Measurements from ENCODE around the gene DNAJC5. TPM values are rescaled to one million over a fixed set of nuclear protein-coding genes. Genes with fewer than 3 reads are reported as not detected.

DNAJC5 gene
- total RNA-seq, 1 experiment from 2014 or later, result 28.5 TPM

DNA sequence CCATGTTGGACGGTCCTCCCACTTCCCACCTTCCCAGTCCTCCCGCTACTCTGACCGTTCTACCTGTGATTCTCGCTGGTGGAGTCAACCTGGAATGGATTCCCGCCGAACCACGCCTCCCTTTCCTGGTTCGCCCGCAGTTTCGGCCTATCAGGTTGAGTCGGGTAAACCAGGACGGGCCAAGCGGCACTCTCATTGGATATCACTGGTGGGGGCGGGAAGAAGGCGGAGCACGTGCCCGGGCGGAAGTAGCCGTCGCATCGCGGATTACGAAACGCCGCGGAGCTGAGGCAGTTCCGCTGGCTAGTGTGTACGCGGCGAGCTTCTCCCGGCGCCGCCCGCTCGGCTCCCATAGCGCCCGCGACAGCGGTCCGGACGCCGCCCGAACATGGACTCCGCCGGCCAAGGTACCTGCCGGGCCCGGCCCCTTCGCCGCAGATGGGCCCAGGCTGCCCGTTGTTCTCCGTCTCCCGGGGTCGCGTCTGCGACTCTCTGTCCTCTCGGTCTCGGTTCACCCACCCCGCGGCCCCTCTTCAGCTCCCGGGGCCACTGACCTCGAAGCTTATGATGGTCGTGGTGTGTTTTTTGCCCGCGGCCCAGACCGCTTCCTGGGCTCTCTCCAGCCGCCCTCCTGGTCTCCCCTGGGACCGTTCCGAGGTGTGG lies 29.8 kb upstream of the DNAJC5 start, which contains the start of gene TPD52L2 (continued):
- TF ChIP-seq OVOL2 (CRISPR knock-in tag; IDR thresholded peaks at IDR 0.05; ENCODE audit: borderline replicate concordance) (no peak), GTF2I (CRISPR knock-in tag; conservative IDR thresholded peaks at IDR 0.05) (no peak), FOXJ3 (CRISPR knock-in tag; IDR thresholded peaks at IDR 0.05; ENCODE audit: borderline replicate concordance) (no peak), NFYB (CRISPR knock-in tag; conservative IDR thresholded peaks at IDR 0.05; ENCODE audit: low read depth) (peak; percentile 97), HMGA2 (CRISPR knock-in tag; IDR thresholded peaks at IDR 0.05) (no peak; the same call in 1 of the 2 replicates), CREM (CRISPR knock-in tag; IDR thresholded peaks at IDR 0.05) (peak; percentile 96), NR3C1 (CRISPR knock-in tag; conservative IDR thresholded peaks at IDR 0.05; ENCODE audit: low read depth) (no peak), RORB (CRISPR knock-in tag; IDR thresholded peaks at IDR 0.05) (no peak), SOX15 (CRISPR knock-in tag; IDR thresholded peaks at IDR 0.05) (no peak), ZNF138 (CRISPR knock-in tag; conservative IDR thresholded peaks at IDR 0.05) (no peak), RELA (CRISPR knock-in tag; IDR thresholded peaks at IDR 0.05; ENCODE audit: borderline replicate concordance) (no peak), TCF7 (CRISPR knock-in tag; IDR thresholded peaks at IDR 0.05; ENCODE audit: low read depth) (no peak), MXD4 (CRISPR knock-in tag; IDR thresholded peaks at IDR 0.05; ENCODE audit: borderline replicate concordance) (no peak), TEAD4 (CRISPR knock-in tag; IDR thresholded peaks at IDR 0.05) (no peak), ZNF263 (CRISPR knock-in tag; IDR thresholded peaks at IDR 0.05; ENCODE audit: low read depth) (peak; percentile 81), ZNF416 (CRISPR knock-in tag; IDR thresholded peaks at IDR 0.05) (no peak), ATF1 (CRISPR knock-in tag; IDR thresholded peaks at IDR 0.05) (no peak), NR2C2 (CRISPR knock-in tag; IDR thresholded peaks at IDR 0.05) (no peak)
- TF ChIP-seq, protein P1, sequence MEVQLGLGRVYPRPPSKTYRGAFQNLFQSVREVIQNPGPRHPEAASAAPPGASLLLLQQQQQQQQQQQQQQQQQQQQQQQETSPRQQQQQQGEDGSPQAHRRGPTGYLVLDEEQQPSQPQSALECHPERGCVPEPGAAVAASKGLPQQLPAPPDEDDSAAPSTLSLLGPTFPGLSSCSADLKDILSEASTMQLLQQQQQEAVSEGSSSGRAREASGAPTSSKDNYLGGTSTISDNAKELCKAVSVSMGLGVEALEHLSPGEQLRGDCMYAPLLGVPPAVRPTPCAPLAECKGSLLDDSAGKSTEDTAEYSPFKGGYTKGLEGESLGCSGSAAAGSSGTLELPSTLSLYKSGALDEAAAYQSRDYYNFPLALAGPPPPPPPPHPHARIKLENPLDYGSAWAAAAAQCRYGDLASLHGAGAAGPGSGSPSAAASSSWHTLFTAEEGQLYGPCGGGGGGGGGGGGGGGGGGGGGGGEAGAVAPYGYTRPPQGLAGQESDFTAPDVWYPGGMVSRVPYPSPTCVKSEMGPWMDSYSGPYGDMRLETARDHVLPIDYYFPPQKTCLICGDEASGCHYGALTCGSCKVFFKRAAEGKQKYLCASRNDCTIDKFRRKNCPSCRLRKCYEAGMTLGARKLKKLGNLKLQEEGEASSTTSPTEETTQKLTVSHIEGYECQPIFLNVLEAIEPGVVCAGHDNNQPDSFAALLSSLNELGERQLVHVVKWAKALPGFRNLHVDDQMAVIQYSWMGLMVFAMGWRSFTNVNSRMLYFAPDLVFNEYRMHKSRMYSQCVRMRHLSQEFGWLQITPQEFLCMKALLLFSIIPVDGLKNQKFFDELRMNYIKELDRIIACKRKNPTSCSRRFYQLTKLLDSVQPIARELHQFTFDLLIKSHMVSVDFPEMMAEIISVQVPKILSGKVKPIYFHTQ (CRISPR knock-in tag; IDR thresholded peaks at IDR 0.05), result no peak
- TF ChIP-seq, protein P2, sequence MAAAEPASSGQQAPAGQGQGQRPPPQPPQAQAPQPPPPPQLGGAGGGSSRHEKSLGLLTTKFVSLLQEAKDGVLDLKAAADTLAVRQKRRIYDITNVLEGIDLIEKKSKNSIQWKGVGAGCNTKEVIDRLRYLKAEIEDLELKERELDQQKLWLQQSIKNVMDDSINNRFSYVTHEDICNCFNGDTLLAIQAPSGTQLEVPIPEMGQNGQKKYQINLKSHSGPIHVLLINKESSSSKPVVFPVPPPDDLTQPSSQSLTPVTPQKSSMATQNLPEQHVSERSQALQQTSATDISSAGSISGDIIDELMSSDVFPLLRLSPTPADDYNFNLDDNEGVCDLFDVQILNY (CRISPR knock-in tag; IDR thresholded peaks at IDR 0.05), result peak; percentile 88
- TF ChIP-seq, protein P3, sequence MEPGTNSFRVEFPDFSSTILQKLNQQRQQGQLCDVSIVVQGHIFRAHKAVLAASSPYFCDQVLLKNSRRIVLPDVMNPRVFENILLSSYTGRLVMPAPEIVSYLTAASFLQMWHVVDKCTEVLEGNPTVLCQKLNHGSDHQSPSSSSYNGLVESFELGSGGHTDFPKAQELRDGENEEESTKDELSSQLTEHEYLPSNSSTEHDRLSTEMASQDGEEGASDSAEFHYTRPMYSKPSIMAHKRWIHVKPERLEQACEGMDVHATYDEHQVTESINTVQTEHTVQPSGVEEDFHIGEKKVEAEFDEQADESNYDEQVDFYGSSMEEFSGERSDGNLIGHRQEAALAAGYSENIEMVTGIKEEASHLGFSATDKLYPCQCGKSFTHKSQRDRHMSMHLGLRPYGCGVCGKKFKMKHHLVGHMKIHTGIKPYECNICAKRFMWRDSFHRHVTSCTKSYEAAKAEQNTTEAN (CRISPR knock-in tag; IDR thresholded peaks at IDR 0.05), result no peak; the same call in 1 of the 2 replicates
- TF ChIP-seq, protein P4, sequence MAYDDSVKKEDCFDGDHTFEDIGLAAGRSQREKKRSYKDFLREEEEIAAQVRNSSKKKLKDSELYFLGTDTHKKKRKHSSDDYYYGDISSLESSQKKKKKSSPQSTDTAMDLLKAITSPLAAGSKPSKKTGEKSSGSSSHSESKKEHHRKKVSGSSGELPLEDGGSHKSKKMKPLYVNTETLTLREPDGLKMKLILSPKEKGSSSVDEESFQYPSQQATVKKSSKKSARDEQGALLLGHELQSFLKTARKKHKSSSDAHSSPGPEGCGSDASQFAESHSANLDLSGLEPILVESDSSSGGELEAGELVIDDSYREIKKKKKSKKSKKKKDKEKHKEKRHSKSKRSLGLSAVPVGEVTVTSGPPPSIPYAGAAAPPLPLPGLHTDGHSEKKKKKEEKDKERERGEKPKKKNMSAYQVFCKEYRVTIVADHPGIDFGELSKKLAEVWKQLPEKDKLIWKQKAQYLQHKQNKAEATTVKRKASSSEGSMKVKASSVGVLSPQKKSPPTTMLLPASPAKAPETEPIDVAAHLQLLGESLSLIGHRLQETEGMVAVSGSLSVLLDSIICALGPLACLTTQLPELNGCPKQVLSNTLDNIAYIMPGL (CRISPR knock-in tag; IDR thresholded peaks at IDR 0.05), result peak; percentile 70; the same call in 1 of the 2 replicates
- TF ChIP-seq, protein P5, sequence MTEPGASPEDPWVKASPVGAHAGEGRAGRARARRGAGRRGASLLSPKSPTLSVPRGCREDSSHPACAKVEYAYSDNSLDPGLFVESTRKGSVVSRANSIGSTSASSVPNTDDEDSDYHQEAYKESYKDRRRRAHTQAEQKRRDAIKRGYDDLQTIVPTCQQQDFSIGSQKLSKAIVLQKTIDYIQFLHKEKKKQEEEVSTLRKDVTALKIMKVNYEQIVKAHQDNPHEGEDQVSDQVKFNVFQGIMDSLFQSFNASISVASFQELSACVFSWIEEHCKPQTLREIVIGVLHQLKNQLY (CRISPR knock-in tag; IDR thresholded peaks at IDR 0.05), result no peak
- TF ChIP-seq, protein P6, sequence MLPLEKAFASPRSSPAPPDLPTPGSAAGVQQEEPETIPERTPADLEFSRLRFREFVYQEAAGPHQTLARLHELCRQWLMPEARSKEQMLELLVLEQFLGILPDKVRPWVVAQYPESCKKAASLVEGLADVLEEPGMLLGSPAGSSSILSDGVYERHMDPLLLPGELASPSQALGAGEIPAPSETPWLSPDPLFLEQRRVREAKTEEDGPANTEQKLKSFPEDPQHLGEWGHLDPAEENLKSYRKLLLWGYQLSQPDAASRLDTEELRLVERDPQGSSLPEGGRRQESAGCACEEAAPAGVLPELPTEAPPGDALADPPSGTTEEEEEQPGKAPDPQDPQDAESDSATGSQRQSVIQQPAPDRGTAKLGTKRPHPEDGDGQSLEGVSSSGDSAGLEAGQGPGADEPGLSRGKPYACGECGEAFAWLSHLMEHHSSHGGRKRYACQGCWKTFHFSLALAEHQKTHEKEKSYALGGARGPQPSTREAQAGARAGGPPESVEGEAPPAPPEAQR (CRISPR knock-in tag; IDR thresholded peaks at IDR 0.05), result no peak
- TF ChIP-seq, protein P7, sequence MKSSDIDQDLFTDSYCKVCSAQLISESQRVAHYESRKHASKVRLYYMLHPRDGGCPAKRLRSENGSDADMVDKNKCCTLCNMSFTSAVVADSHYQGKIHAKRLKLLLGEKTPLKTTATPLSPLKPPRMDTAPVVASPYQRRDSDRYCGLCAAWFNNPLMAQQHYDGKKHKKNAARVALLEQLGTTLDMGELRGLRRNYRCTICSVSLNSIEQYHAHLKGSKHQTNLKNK (CRISPR knock-in tag; IDR thresholded peaks at IDR 0.05), result no peak
- TF ChIP-seq, protein P8, sequence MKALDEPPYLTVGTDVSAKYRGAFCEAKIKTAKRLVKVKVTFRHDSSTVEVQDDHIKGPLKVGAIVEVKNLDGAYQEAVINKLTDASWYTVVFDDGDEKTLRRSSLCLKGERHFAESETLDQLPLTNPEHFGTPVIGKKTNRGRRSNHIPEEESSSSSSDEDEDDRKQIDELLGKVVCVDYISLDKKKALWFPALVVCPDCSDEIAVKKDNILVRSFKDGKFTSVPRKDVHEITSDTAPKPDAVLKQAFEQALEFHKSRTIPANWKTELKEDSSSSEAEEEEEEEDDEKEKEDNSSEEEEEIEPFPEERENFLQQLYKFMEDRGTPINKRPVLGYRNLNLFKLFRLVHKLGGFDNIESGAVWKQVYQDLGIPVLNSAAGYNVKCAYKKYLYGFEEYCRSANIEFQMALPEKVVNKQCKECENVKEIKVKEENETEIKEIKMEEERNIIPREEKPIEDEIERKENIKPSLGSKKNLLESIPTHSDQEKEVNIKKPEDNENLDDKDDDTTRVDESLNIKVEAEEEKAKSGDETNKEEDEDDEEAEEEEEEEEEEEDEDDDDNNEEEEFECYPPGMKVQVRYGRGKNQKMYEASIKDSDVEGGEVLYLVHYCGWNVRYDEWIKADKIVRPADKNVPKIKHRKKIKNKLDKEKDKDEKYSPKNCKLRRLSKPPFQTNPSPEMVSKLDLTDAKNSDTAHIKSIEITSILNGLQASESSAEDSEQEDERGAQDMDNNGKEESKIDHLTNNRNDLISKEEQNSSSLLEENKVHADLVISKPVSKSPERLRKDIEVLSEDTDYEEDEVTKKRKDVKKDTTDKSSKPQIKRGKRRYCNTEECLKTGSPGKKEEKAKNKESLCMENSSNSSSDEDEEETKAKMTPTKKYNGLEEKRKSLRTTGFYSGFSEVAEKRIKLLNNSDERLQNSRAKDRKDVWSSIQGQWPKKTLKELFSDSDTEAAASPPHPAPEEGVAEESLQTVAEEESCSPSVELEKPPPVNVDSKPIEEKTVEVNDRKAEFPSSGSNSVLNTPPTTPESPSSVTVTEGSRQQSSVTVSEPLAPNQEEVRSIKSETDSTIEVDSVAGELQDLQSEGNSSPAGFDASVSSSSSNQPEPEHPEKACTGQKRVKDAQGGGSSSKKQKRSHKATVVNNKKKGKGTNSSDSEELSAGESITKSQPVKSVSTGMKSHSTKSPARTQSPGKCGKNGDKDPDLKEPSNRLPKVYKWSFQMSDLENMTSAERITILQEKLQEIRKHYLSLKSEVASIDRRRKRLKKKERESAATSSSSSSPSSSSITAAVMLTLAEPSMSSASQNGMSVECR (CRISPR knock-in tag; IDR thresholded peaks at IDR 0.05; ENCODE audit: borderline replicate concordance), result peak; percentile 59; the same call in 1 of the 2 replicates
